Mesenchymal stem cell (in vitro differentiated cells and primary cell): Measurements from ENCODE around the gene MFSD6.
A peak's percentile ranks its signal among the peaks of the same experiment; 100 is the strongest.

ENCODE experiments used
- DNase-seq: peaks from one replicate; pipeline ENCODE4 v3.0.0-alpha.2; 2013
- H2AFZ ChIP-seq: one replicate; pipeline ENCODE4 v1.6.1; 2013; ENCODE audit warnings: low read depth, mild to moderate bottlenecking, control low read depth, inconsistent platforms, low read length, moderate library complexity
- H2AK5ac ChIP-seq: 2 replicates; pipeline ENCODE4 v1.6.1; 2013; ENCODE audit warnings: low read length, moderate library complexity, mild to moderate bottlenecking, inconsistent platforms; ENCODE audit not compliant: severe bottlenecking
- H2BK120ac ChIP-seq: one replicate; pipeline ENCODE4 v1.6.1; 2013; ENCODE audit warnings: low read depth, mild to moderate bottlenecking, inconsistent platforms, low read length, moderate library complexity
- H2BK12ac ChIP-seq, 2 experiments: one replicate each; pipeline ENCODE4 v1.6.1; 2013; ENCODE audit warnings: inconsistent platforms in 2 of 2, low read length in 2 of 2, mild to moderate bottlenecking in 2 of 2, moderate library complexity in 2 of 2, control low read depth in 1 of 2
- H2BK15ac ChIP-seq: one replicate; pipeline ENCODE4 v1.6.1; 2013; ENCODE audit warnings: mild to moderate bottlenecking, low read depth, inconsistent platforms; ENCODE audit not compliant: poor library complexity, severe bottlenecking
- H2BK5ac ChIP-seq: 2 replicates; pipeline ENCODE4 v1.6.1; 2013; ENCODE audit warnings: low read depth, mild to moderate bottlenecking, low read length, control low read depth, inconsistent platforms; ENCODE audit not compliant: poor library complexity, severe bottlenecking
- H3K14ac ChIP-seq, 2 experiments: one replicate each; pipeline ENCODE4 v1.6.1; 2013; ENCODE audit warnings: inconsistent platforms in 2 of 2, low read length in 2 of 2, control low read depth in 1 of 2, mild to moderate bottlenecking in 1 of 2, moderate library complexity in 1 of 2
- H3K18ac ChIP-seq, 2 experiments: one replicate each; pipeline ENCODE4 v1.6.1; 2013; ENCODE audit warnings: inconsistent platforms in 2 of 2, low read length in 2 of 2, control low read depth in 1 of 2, low read depth in 1 of 2, mild to moderate bottlenecking in 1 of 2
- H3K23ac ChIP-seq, 2 experiments: one replicate each; pipeline ENCODE4 v1.6.1; 2013; ENCODE audit warnings: inconsistent platforms in 2 of 2, low read length in 2 of 2, mild to moderate bottlenecking in 2 of 2, moderate library complexity in 2 of 2, control low read depth in 1 of 2
- H3K27ac ChIP-seq: 2 replicates; pipeline ENCODE4 v1.5.1; 2013; ENCODE audit warnings: mild to moderate bottlenecking, moderate library complexity, low read length, control low read depth, inconsistent platforms; ENCODE audit not compliant: poor library complexity, severe bottlenecking
- H3K27me3 ChIP-seq, 2 experiments: 2 replicates each; pipeline versions ENCODE4 v1.6.1 to v1.7.0; 2013; ENCODE audit warnings: low read length in 2 of 2, mild to moderate bottlenecking in 2 of 2, moderate library complexity in 2 of 2, control low read depth in 1 of 2, inconsistent platforms in 1 of 2; ENCODE audit not compliant: control insufficient read depth in 1 of 2, insufficient read depth in 1 of 2
- H3K36me3 ChIP-seq, 2 experiments: 2 replicates each; pipeline versions ENCODE4 v1.6.1 to v1.7.0; 2013; ENCODE audit warnings: low read length in 2 of 2, control low read depth in 1 of 2, inconsistent platforms in 1 of 2, low read depth in 1 of 2, mild to moderate bottlenecking in 1 of 2; ENCODE audit not compliant: insufficient read depth in 2 of 2, control insufficient read depth in 1 of 2
- H3K4ac ChIP-seq, 2 experiments: one replicate each; pipeline ENCODE4 v1.6.1; 2013; ENCODE audit warnings: inconsistent platforms in 2 of 2, low read length in 2 of 2, mild to moderate bottlenecking in 2 of 2, moderate library complexity in 2 of 2, control low read depth in 1 of 2, low read depth in 1 of 2
- H3K4me1 ChIP-seq: 2 replicates; pipeline ENCODE4 v1.6.1; 2013; ENCODE audit warnings: low read depth, low read length, control low read depth; ENCODE audit not compliant: control insufficient read depth, insufficient read depth
- H3K4me2 ChIP-seq: 2 replicates; pipeline ENCODE4 v1.6.1; 2013; ENCODE audit warnings: low read length, mild to moderate bottlenecking, inconsistent platforms; ENCODE audit not compliant: poor library complexity, severe bottlenecking
- H3K4me3 ChIP-seq, 2 experiments: 2 replicates each; pipeline versions ENCODE4 v1.5.1 to v1.7.0; 2013; ENCODE audit warnings: low read length in 2 of 2, mild to moderate bottlenecking in 2 of 2, control low read depth in 1 of 2, low read depth in 1 of 2; ENCODE audit not compliant: insufficient read depth in 1 of 2
- H3K79me1 ChIP-seq: replicated peaks from 2 replicates; pipeline ENCODE4 v1.6.1; 2013; ENCODE audit warnings: mild to moderate bottlenecking, control low read depth, low read length, inconsistent platforms; ENCODE audit not compliant: poor library complexity, severe bottlenecking
- H3K9ac ChIP-seq: 2 replicates; pipeline ENCODE4 v1.7.0; 2013; ENCODE audit warnings: mild to moderate bottlenecking, low read length, moderate library complexity
- H3K9me3 ChIP-seq: 2 replicates; pipeline ENCODE4 v1.7.0; 2013; ENCODE audit warnings: mild to moderate bottlenecking, low read length; ENCODE audit not compliant: control insufficient read depth
- H4K8ac ChIP-seq: one replicate; pipeline ENCODE4 v1.6.1; 2013; ENCODE audit warnings: inconsistent platforms, mild to moderate bottlenecking, low read length, moderate library complexity
- H4K91ac ChIP-seq: one replicate; pipeline ENCODE4 v1.6.1; 2013; ENCODE audit warnings: mild to moderate bottlenecking, low read length, inconsistent platforms
- WGBS: methylation state at CpG from one replicate; pipeline ENCODE4 v1.1.7; 2013; ENCODE audit warnings: mixed read lengths; 5-methylcytosine and 5-hydroxymethylcytosine counted together

The MFSD6 gene

GRCh38 chr2:190462181-190462580 lies 54.0 kb downstream of the MFSD6 start:
- H3K27me3 ChIP-seq, result no peaks in the 10 kb centered on the region
- no peaks in the 10 kb centered on the region for H3K9me3 ChIP-seq
- H3K27ac ChIP-seq, result no peak overlapping the region
- no peak overlapping the region for H4K91ac ChIP-seq
- no peak overlapping the region for H3K4me3 ChIP-seq
- DNase-seq, result no peak
- H2BK5ac ChIP-seq, result no peak overlapping the region
- no peak overlapping the region for H3K14ac ChIP-seq
- H3K4me1 ChIP-seq, result no peaks in the 10 kb centered on the region
- no peak overlapping the region for H3K9ac ChIP-seq
- no peak overlapping the region for H3K4me2 ChIP-seq
- H3K23ac ChIP-seq, result no peak overlapping the region
- H2AFZ ChIP-seq, result no peak overlapping the region
- no peak overlapping the region for H2AK5ac ChIP-seq
- H3K18ac ChIP-seq, result no peak overlapping the region
- H4K8ac ChIP-seq, result no peak overlapping the region
- 90% methylated on average over 1 of the region's 2 CpGs for WGBS
- H2BK120ac ChIP-seq, result no peak overlapping the region
- no peak overlapping the region for H3K4ac ChIP-seq
- no peak overlapping the region for H2BK12ac ChIP-seq
- no peak overlapping the region for H2BK15ac ChIP-seq
- no peaks in the 10 kb centered on the region for H3K36me3 ChIP-seq
- H3K79me1 ChIP-seq, result peaks cover 2% of the 10 kb centered on the region

DNA sequence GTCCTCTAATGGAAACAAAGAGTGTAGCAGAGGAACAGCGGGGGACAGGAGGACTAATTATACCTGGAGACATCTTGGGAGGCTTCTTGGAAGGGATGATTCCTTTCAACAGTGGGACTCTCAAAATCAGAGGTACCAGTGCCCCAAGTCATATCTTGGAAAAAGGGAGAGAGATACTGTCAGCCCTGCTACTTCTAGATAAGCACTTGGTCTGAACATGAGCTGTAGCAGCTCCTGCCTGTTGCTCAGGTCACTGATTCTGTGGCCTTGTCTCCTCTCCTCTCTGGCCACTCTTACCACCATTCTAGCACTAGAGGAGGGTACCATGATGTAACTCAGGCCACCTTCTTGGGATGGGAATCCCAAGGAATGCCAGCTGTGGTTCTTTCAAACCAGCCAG lies 54.5 kb downstream of the MFSD6 start:
- no peak overlapping the region for H4K91ac ChIP-seq
- H2AFZ ChIP-seq, result no peak overlapping the region
- H2AK5ac ChIP-seq, result no peak overlapping the region
- H3K79me1 ChIP-seq, result peaks cover 2% of the 10 kb centered on the region
- DNase-seq, result no peak
- H3K4ac ChIP-seq, result no peak overlapping the region
- no peak overlapping the region for H2BK120ac ChIP-seq
- H3K9me3 ChIP-seq, result no peaks in the 10 kb centered on the region
- no peak overlapping the region for H2BK12ac ChIP-seq
- H3K14ac ChIP-seq, result no peak overlapping the region
- H3K4me2 ChIP-seq, result no peak overlapping the region
- H3K27ac ChIP-seq, result no peak overlapping the region
- no peak overlapping the region for H3K18ac ChIP-seq
- no peak overlapping the region for H4K8ac ChIP-seq
- H2BK5ac ChIP-seq, result no peak overlapping the region
- H3K36me3 ChIP-seq, result no peaks in the 10 kb centered on the region
- H3K27me3 ChIP-seq, result no peaks in the 10 kb centered on the region
- no peaks in the 10 kb centered on the region for H3K4me1 ChIP-seq
- H3K23ac ChIP-seq, result no peak overlapping the region
- H3K4me3 ChIP-seq, result no peak overlapping the region
- H3K9ac ChIP-seq, result no peak overlapping the region
- no peak overlapping the region for H2BK15ac ChIP-seq
- 85% methylated on average over 1 of the region's 1 CpG for WGBS

- no peak overlapping the region for H3K4ac ChIP-seq
- H3K4me3 ChIP-seq, result no peak overlapping the region
Measured at GRCh38 chr2:190465060-190465459, 56.9 kb downstream of the MFSD6 start.

DNA sequence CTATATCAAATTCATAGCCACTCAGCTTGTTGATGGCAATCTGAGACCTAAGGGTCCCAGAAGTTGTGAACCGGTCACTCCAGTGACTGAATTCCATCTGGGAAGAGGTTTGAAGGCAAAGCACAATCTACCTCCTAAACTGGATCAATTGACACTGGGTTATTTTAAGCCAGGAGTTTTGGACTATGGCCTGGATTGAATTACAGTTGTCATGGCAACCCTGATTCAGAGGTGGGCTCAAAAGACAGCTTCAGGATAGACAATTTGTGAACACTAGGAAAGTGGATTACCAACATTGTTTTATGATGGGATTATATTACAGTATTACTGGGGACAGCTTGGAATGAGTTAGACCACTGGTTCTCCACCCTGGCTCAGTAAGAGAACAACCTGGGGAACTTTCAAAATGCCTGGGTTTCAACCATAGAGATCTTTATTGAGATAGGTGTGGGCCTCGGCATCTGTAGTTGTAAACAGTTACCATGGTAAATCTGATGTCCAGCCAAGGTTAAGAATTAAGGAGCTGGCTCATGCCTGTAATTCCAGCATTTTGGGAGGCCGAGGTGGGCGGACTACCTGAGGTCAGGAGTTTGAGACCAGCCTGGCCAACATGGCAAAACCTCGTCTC lies 58.8 kb downstream of the MFSD6 start:
- H3K27me3 ChIP-seq, result no peaks in the 10 kb centered on the region
- no peak overlapping the region for H2BK120ac ChIP-seq
- H2AFZ ChIP-seq, result no peak overlapping the region
- H3K23ac ChIP-seq, result no peak overlapping the region
- H2BK12ac ChIP-seq, result no peak overlapping the region
- H3K4me1 ChIP-seq, result peaks cover 3% of the 10 kb centered on the region
- no peak overlapping the region for H3K14ac ChIP-seq
- H3K9me3 ChIP-seq, result no peaks in the 10 kb centered on the region
- no peak overlapping the region for H3K27ac ChIP-seq
- H4K91ac ChIP-seq, result no peak overlapping the region
- no peak overlapping the region for H2BK5ac ChIP-seq
- H3K18ac ChIP-seq, result peak overlapping the region in 1 of 2 experiments; percentile 40
- H4K8ac ChIP-seq, result no peak overlapping the region
- no peaks in the 10 kb centered on the region for H3K79me1 ChIP-seq
- no peak overlapping the region for H3K4ac ChIP-seq
- H3K4me2 ChIP-seq, result no peak overlapping the region
- DNase-seq, result no peak
- H2AK5ac ChIP-seq, result no peak overlapping the region
- no peak overlapping the region for H3K4me3 ChIP-seq
- H3K9ac ChIP-seq, result peak overlapping the region; percentile 91
- H2BK15ac ChIP-seq, result no peak overlapping the region
- no peaks in the 10 kb centered on the region for H3K36me3 ChIP-seq
- WGBS, result 97% methylated on average over 5 of the region's 5 CpGs

More at GRCh38 chr2:190465060-190465459, 56.9 kb downstream of the MFSD6 start:
- Histone ChIP-seq H3K27me3 (no peaks in the 10 kb centered on the region), H3K36me3 (no peaks in the 10 kb centered on the region), H2BK12ac (no peak overlapping the region), H3K9me3 (no peaks in the 10 kb centered on the region), H2BK5ac (no peak overlapping the region), H3K4me2 (no peak overlapping the region), H3K23ac (no peak overlapping the region), H2BK120ac (no peak overlapping the region), H3K14ac (no peak overlapping the region), H4K8ac (no peak overlapping the region), H2AFZ (no peak overlapping the region), H4K91ac (no peak overlapping the region), H2BK15ac (no peak overlapping the region), H2AK5ac (no peak overlapping the region), H3K27ac (no peak overlapping the region), H3K4me1 (peaks cover 3% of the 10 kb centered on the region), H3K9ac (no peak overlapping the region), H3K18ac (no peak overlapping the region), H3K79me1 (peaks cover 2% of the 10 kb centered on the region)
- no peak for DNase-seq
- no CpG with 5 or more reads among the region's 2 CpGs for WGBS
